ENCODE data around the gene TLE2.

The TLE2 gene

GRCh38 chr19:3047496-3048189, 18.6 kb upstream of the TLE2 start:
- Mint-ChIP-seq H3K27ac (peak overlapping the region; percentile 91 to 95 (median 94)), H3K27me3 (ENCODE audit: low read depth) (peaks cover 20% of the 10 kb centered on the region), H3K4me1 (peaks cover 23% of the 10 kb centered on the region), H3K9me3 (no peaks in the 10 kb centered on the region), H3K36me3 (ENCODE audit: low read depth) (no peaks in the 10 kb centered on the region), H3K4me3 (peak overlapping the region; percentile 85 to 94 (median 87))
- TF ChIP-seq CTCF (IDR thresholded peaks at IDR 0.05; ENCODE audit: unreplicated experiment in 3 of 3): no peak

- peaks cover 20% of the 10 kb centered on the region for H3K27me3 Mint-ChIP-seq (ENCODE audit: low read depth)
- peak overlapping the region in 2 of 3 experiments; percentile 91 to 95 for H3K27ac Mint-ChIP-seq
- peak overlapping the region; percentile 85 to 94 (median 87) for H3K4me3 Mint-ChIP-seq
- TF ChIP-seq CTCF (IDR thresholded peaks at IDR 0.05; ENCODE audit: unreplicated experiment in 3 of 3): no peak
- H3K9me3 Mint-ChIP-seq: no peaks in the 10 kb centered on the region
- no peaks in the 10 kb centered on the region for H3K36me3 Mint-ChIP-seq (ENCODE audit: low read depth)
- H3K4me1 Mint-ChIP-seq: peaks cover 28% of the 10 kb centered on the region
Measured at GRCh38 chr19:3046698-3047495, 17.8 kb upstream of the TLE2 start.

GRCh38 chr19:3045885-3046697, 17.0 kb upstream of the TLE2 start:
- Mint-ChIP-seq H3K27me3 (ENCODE audit: low read depth) (peaks cover 20% of the 10 kb centered on the region), H3K27ac (peak overlapping the region; percentile 42 to 82 (median 69)), H3K4me3 (peak overlapping the region; percentile 22 to 42 (median 32)), H3K4me1 (peaks cover 33% of the 10 kb centered on the region), H3K36me3 (ENCODE audit: low read depth) (no peaks in the 10 kb centered on the region), H3K9me3 (no peaks in the 10 kb centered on the region)
- no peak for TF ChIP-seq CTCF (IDR thresholded peaks at IDR 0.05; ENCODE audit: unreplicated experiment in 3 of 3)

- H3K36me3 Mint-ChIP-seq (ENCODE audit: low read depth): no peaks in the 10 kb centered on the region
- peak overlapping the region in 2 of 3 experiments; percentile 65 to 82 for H3K27ac Mint-ChIP-seq
- H3K4me1 Mint-ChIP-seq: peaks cover 33% of the 10 kb centered on the region
- H3K27me3 Mint-ChIP-seq (ENCODE audit: low read depth): peaks cover 25% of the 10 kb centered on the region
- H3K4me3 Mint-ChIP-seq: peak overlapping the region; percentile 30 to 50 (median 35)
- H3K9me3 Mint-ChIP-seq: no peaks in the 10 kb centered on the region
- TF ChIP-seq CTCF (IDR thresholded peaks at IDR 0.05; ENCODE audit: unreplicated experiment in 3 of 3): no peak
Measured at GRCh38 chr19:3045191-3045590, 16.1 kb upstream of the TLE2 start.

GRCh38 chr19:3042621-3043267, 13.7 kb upstream of the TLE2 start:
- H3K4me1 Mint-ChIP-seq: peaks cover 35% of the 10 kb centered on the region
- H3K27me3 Mint-ChIP-seq (ENCODE audit: low read depth): peaks cover 29% of the 10 kb centered on the region
- peak overlapping the region; percentile 94 to 96 (median 96) for H3K27ac Mint-ChIP-seq
- H3K4me3 Mint-ChIP-seq: peak overlapping the region; percentile 62 to 72 (median 64)
- no peak for TF ChIP-seq CTCF (IDR thresholded peaks at IDR 0.05; ENCODE audit: unreplicated experiment in 3 of 3)
- H3K36me3 Mint-ChIP-seq (ENCODE audit: low read depth): no peaks in the 10 kb centered on the region
- no peaks in the 10 kb centered on the region for H3K9me3 Mint-ChIP-seq

Data from nephron (organoid).